Measurements from ENCODE around the gene MFAP5.

DNA sequence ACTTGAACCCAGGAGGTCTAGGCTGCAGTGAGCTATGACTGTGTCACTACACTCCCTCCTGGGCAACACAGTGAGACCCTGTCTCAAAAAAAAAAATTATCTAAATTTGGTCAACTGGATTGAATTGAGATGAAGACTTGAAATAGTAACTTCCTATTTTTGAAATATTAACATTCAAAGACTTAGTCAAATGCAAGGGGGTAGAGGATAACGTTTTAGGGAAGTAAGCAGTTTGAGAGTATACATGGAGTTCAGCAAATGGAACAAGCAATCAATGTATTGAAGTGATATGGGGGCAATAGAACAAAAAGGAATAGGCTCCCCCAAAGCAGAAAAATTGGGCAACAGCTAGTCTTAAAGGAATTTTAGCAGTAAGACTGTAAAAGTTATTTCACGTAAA is 4.6 kb upstream of the MFAP5 start:
- TF ChIP-seq POLR2A (IDR thresholded peaks at IDR 0.05) (no peak), POLR2AphosphoS5 (IDR thresholded peaks at IDR 0.05) (no peak)
- TF ChIP-seq, protein P1, sequence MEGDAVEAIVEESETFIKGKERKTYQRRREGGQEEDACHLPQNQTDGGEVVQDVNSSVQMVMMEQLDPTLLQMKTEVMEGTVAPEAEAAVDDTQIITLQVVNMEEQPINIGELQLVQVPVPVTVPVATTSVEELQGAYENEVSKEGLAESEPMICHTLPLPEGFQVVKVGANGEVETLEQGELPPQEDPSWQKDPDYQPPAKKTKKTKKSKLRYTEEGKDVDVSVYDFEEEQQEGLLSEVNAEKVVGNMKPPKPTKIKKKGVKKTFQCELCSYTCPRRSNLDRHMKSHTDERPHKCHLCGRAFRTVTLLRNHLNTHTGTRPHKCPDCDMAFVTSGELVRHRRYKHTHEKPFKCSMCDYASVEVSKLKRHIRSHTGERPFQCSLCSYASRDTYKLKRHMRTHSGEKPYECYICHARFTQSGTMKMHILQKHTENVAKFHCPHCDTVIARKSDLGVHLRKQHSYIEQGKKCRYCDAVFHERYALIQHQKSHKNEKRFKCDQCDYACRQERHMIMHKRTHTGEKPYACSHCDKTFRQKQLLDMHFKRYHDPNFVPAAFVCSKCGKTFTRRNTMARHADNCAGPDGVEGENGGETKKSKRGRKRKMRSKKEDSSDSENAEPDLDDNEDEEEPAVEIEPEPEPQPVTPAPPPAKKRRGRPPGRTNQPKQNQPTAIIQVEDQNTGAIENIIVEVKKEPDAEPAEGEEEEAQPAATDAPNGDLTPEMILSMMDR (IDR thresholded peaks at IDR 0.05) = no peak
